Omental fat pad (tissue), 4 donors: ENCODE measurements around the gene SLC22A15. TPM values are rescaled to one million over a fixed set of nuclear protein-coding genes. Genes with fewer than 3 reads are reported as not detected.

Experiments used
- ATAC-seq: fragments of 150-250 bp; one replicate; pipeline ENCODE4 v1.9.1; 2016; ENCODE audit warnings: mild to moderate bottlenecking, moderate library complexity; ENCODE audit not compliant: low FRiP score
- DNase-seq: peaks from one replicate; pipeline ENCODE4 v3.0.0-alpha.2; 2019; ENCODE audit warnings: low spot score
- total RNA-seq, 4 donors: library from RNA; depleted of rRNA; stranded (reverse); fragments of >200 nt; gene quantifications; one replicate each; pipeline ENCODE4 v1.1.0, GENCODE V29; 2016
- TF ChIP-seq, protein P1 (sequence below), 3 donors: fragments of 450-650 bp; IDR thresholded peaks; one replicate each; pipeline ENCODE4 v1.5.1; 2016 to 2017; ENCODE audit warnings: antibody characterized with exemption in 3 of 3, mild to moderate bottlenecking in 3 of 3, moderate library complexity in 2 of 3

SLC22A15 gene
- total RNA-seq, 4 donors from 2014 or later, result 2.4 to 8.3 (median 6.2) TPM

DNA sequence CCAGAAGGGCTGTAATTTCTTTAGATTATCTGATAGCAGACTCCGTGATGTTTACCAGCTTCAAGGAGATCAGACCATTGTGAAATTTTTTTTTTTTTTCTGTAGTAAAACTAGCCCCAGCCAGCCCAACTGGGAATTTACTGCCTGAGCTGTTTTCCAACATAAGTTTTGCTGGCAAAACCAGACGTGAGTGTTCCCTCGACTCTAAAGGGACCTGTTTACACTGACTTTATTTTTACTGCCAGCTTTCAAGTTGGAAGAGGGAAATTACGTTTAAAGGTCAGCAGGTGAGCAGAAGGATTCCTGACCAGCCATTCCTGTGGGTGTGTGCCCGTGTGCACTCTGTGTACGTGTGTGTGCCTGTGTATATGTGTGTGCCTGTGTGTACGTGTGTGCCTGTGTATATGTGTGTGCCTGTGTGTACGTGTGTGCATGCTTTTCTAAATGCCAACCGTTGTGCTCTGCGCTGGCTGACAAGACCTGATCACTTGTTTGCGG lies 135.3 kb downstream of the SLC22A15 start:
- TF ChIP-seq, protein P1, sequence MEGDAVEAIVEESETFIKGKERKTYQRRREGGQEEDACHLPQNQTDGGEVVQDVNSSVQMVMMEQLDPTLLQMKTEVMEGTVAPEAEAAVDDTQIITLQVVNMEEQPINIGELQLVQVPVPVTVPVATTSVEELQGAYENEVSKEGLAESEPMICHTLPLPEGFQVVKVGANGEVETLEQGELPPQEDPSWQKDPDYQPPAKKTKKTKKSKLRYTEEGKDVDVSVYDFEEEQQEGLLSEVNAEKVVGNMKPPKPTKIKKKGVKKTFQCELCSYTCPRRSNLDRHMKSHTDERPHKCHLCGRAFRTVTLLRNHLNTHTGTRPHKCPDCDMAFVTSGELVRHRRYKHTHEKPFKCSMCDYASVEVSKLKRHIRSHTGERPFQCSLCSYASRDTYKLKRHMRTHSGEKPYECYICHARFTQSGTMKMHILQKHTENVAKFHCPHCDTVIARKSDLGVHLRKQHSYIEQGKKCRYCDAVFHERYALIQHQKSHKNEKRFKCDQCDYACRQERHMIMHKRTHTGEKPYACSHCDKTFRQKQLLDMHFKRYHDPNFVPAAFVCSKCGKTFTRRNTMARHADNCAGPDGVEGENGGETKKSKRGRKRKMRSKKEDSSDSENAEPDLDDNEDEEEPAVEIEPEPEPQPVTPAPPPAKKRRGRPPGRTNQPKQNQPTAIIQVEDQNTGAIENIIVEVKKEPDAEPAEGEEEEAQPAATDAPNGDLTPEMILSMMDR (IDR thresholded peaks at IDR 0.05), result no peak
- ATAC-seq (no peak), DNase-seq (no peak)

DNA sequence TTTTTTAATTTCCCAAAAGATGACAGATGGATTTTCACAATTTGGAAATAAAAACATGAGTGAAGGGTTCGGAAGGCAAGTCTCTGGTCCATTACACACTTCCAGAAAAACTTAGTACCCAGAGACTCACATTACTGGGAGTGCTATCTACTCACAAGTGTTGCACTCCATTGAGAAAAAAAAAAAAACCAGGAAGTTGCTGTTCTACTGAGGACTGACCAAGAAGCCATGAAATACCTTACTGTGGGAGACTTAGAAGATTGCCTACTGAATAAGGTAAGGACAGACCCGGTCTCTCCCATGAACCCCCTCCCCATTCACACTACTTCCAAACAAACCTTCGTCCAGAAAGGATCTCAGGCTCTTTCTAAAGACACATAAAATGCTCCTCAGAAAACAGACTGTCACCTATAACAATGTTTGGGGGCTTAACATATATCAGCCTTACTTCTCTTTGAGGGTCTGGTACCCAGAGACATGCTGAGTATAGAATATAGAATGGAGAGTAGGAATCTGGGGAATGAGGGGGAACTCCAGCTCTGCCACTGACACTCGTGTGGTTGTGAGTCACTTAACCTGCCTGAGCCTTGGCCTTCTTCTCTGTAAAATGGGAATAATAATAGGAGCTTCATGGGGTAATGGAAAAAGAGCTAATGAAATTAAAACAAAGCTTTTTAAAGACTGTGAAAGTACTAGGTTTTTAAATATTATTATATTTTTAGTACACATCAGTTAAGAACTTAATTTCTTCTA lies 136.3 kb downstream of the SLC22A15 start:
- TF ChIP-seq, protein P1 (IDR thresholded peaks at IDR 0.05), result no peak
- ATAC-seq (no peak), DNase-seq (no peak)

DNA sequence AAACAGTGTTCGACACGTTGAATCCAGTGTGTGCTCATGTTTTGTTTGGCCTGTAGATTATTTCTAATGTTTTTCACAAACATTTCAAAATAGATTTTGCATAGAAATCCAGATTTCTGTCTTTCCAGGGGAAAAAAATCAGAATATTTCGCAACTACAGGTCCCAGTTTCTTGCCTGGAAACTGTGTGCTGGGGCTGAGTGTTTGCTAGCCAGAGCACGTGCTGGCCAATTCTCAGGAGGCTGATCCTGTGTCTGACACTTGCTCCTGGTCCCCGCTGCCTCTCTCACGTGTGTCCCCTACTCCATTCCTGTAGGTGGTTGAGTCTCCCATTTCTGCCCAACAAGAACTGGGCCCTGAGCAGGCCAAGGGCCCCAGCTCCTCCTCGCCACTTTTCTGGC lies 137.3 kb downstream of the SLC22A15 start:
- no peak for DNase-seq
- ATAC-seq, result no peak
- TF ChIP-seq, protein P1 (IDR thresholded peaks at IDR 0.05), result no peak

DNA sequence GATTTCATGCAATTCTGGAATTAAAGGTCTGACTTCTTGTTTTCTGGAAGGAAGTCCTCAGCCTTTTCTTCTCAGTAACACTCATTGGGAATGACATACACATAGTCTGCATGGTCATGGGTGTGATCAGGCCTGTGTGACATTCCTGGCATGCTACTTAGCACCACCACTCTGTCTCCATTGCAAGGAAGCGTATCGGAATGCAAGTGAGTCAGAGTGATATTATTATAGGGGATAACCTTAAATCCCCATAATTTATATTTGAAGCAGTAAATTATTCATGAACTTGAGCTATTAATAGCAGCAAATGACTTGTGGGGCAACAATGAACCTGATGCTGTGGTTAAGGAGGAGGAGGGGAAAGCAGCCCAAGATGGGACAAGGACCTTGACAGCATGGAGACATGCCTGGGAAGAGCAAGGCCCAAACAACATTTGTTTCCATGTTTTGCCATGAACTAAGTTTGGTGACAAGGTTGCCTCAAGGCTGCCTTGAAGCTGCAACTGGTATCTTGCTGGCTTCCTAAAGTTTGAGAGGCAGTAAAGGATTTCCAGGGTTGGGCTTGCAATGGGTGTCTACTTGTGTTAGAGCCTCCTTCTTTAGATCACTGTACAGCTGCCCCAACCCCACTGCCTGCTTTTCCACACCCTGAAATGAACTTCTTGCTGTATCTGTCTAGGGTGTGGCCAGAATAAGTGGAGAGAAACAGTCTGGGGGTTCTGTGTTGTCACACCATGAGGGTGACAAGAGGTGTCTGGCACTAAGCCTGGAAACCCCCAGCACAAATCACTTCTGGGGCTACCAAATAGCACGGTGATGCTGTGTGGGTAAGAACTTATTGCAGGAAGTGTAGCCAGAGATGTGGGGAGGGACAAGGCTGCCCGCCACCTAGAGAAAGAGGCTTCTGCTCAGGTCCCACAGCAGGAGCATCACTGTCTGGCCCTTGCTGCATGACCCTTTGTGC lies 139.4 kb downstream of the SLC22A15 start:
- ATAC-seq, result no peak
- TF ChIP-seq, protein P1 (IDR thresholded peaks at IDR 0.05), result no peak
- DNase-seq, result no peak

DNA sequence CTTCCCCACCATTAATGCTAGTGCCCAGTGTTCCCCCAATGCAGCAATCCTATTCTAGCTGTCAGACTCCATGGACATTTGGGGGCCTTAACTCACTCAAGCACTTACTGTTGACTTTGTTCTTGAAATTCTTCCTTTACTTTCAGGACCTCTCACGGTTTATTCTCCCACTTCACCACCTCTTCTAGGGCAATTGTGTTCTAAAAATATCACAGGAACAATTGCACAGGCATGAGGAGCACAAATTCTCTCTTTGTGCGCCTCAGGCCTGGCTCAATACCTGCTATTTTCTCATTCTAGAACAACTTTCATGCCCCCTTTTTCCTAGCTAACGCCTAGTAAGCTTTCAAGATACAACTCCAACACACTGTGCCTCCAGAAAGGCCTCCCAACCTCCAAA lies 142.2 kb downstream of the SLC22A15 start:
- TF ChIP-seq, protein P1 (IDR thresholded peaks at IDR 0.05), result no peak
- DNase-seq (no peak), ATAC-seq (no peak)

Other genes with a start within 250 kb of the SLC22A15 start
- 10 to 100 TPM in 1 of 4 donors, 1 to 10 TPM in 3; 1.9 to 10.9 (median 2.3) TPM for gene CASQ2, start 207.8 kb upstream of the SLC22A15 start, total RNA-seq
- gene NHLH2, start 135.4 kb upstream of the SLC22A15 start, total RNA-seq, result not detected
- 1 to 10 TPM in 1 of 4 donors, under 1 TPM in 2, not detected in 1; 0.19 to 4.6 (median 0.37) TPM for gene MAB21L3, start 134.9 kb downstream of the SLC22A15 start, total RNA-seq